Fibroblast of lung (primary cell): ENCODE measurements around the gene PPP4R3B. TPM values are rescaled to one million over a fixed set of nuclear protein-coding genes. Genes with fewer than 3 reads are reported as not detected.
A peak's percentile ranks its signal among the peaks of the same experiment; 100 is the strongest.
"Not testable (repeated sequence)": the region's sequence is repeated elsewhere in the genome, so short reads cannot be mapped to it uniquely, and the experiment has no call there.

ENCODE experiments used
- DNase-seq, 2 donors: peaks; one replicate each; pipeline versions ENCODE4 v3.0.0 to v3.0.0-alpha.2; 2010; ENCODE audit warnings: low read depth in 2 of 2
- H2AFZ ChIP-seq: 2 replicates; pipeline ENCODE4 v1.5.1; 2012; ENCODE audit warnings: low read length, control low read depth, inconsistent platforms
- H3K27ac ChIP-seq: 2 replicates; pipeline ENCODE4 v1.5.1; 2011; ENCODE audit warnings: low read length, control low read depth; ENCODE audit not compliant: insufficient read depth
- H3K27me3 ChIP-seq: 2 replicates; pipeline ENCODE4 v1.5.1; 2011; ENCODE audit warnings: mild to moderate bottlenecking, low read length; ENCODE audit not compliant: control insufficient read depth, insufficient read depth
- H3K36me3 ChIP-seq: 2 replicates; pipeline ENCODE4 v1.5.1; 2011; ENCODE audit warnings: low read length; ENCODE audit not compliant: control insufficient read depth, insufficient read depth
- H3K4me1 ChIP-seq: 2 replicates; pipeline ENCODE4 v1.5.1; 2011; ENCODE audit warnings: low read length; ENCODE audit not compliant: control insufficient read depth, insufficient read depth; ENCODE audit errors: extremely low read depth
- H3K4me2 ChIP-seq: 2 replicates; pipeline ENCODE4 v1.5.1; 2011; ENCODE audit warnings: low read length, control low read depth; ENCODE audit not compliant: insufficient read depth; ENCODE audit errors: extremely low read depth
- H3K4me3 ChIP-seq, 4 experiments: fragments of 200-600 bp in 1 of 4; sonication (generic) in 1 of 4; replicated peaks in 1 of 4; 2 replicates each; pipeline ENCODE4 v1.5.1; 2011 to 2016; ENCODE audit warnings: low read length in 4 of 4, low read depth in 3 of 4, mild to moderate bottlenecking in 3 of 4, control low read depth in 2 of 4, inconsistent platforms in 1 of 4, mixed read lengths in 1 of 4; ENCODE audit not compliant: insufficient read depth in 1 of 4; ENCODE audit errors: control extremely low read depth in 1 of 4
- H3K79me2 ChIP-seq: 2 replicates; pipeline ENCODE4 v1.5.1; 2012; ENCODE audit warnings: mild to moderate bottlenecking, low read length, inconsistent platforms; ENCODE audit not compliant: control insufficient read depth, insufficient read depth
- H3K9ac ChIP-seq: 2 replicates; pipeline ENCODE4 v1.5.1; 2011; ENCODE audit warnings: mild to moderate bottlenecking, low read length, control low read depth; ENCODE audit not compliant: insufficient read depth
- H3K9me3 ChIP-seq: 2 replicates; pipeline ENCODE4 v1.5.1; 2012; ENCODE audit warnings: low read depth, low read length; ENCODE audit not compliant: control insufficient read depth, insufficient read depth
- H4K20me1 ChIP-seq: 2 replicates; pipeline ENCODE4 v1.5.1; 2011; ENCODE audit warnings: low read length; ENCODE audit not compliant: control insufficient read depth, insufficient read depth; ENCODE audit errors: extremely low read depth
- EZH2 ChIP-seq: IDR thresholded peaks from 2 replicates; pipeline ENCODE4 v1.5.1; 2012; ENCODE audit warnings: low read length, control low read depth, mild to moderate bottlenecking; ENCODE audit errors: missing control alignments
- polyA plus RNA-seq, 2 donors: library from polyadenylated mRNA; depleted of rRNA in 1 of 2; stranded (reverse) in 1 of 2; unstranded in 1 of 2; fragments of >200 nt; gene quantifications; 2 replicates each; pipeline ENCODE4 v1.2.1, GENCODE V29; 2011 to 2012; ENCODE audit warnings: missing spikeins in 1 of 2
- total RNA-seq: library from RNA; depleted of rRNA; stranded (reverse); fragments of >200 nt; gene quantifications from 2 replicates; pipeline ENCODE4 v1.2.1, GENCODE V29; 2014
- TF ChIP-seq, protein P1 (sequence below), 2 donors: IDR thresholded peaks in 1 of 2; conservative IDR thresholded peaks in 1 of 2; 1 replicate in 1 of 2; 2 replicates in 1 of 2; pipeline ENCODE4 v1.5.1; 2011 to 2012; ENCODE audit warnings: low read length in 2 of 2, control low read depth in 1 of 2, inconsistent platforms in 1 of 2, low read depth in 1 of 2, mild to moderate bottlenecking in 1 of 2

The PPP4R3B gene
- total and polyA plus RNA-seq, 2 donors (not counting 1 experiment from before 2014, with no cell fraction given), result 27.5 to 51.4 TPM

DNA sequence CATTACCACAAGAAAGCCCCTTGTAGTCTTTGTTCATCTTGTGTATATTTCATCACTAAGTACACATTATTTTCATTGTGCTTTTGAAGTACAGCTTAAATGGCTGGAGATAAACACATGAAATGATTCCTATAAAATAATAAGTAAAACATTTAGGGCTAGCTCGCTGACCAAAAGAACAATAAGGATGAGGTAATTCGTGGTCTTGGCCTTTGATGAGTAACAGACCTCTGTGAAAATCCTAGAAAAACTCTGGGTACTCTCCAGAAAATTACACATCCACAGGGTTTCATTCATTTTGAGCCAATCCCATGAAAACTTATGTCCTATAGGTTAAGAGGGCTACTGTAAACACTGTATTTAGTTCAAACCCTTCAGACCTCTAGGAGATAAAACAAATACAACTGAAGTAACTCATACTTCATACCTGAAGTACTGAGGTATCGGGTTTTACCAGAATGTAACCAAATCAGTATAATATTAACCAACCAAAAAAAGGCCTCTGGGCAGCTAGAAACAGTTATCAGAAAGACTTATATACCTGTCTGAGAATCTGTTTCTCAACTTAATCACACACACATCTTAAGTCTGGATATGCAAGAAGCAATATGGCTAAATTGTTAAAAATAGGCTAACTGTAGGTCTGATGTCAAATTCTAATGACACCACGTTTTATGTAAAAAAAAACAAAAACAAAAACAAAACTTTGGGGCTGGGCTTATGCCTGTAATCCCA lies 66.9 kb downstream of the PPP4R3B start:
- Histone ChIP-seq H3K27me3 (no peaks in the 10 kb centered on the region), H3K9me3 (no peaks in the 10 kb centered on the region), H3K4me1 (no peaks in the 10 kb centered on the region), H3K4me2 (no peak overlapping the region), H3K79me2 (no peaks in the 10 kb centered on the region), H2AFZ (no peak overlapping the region), H3K9ac (no peak overlapping the region), H4K20me1 (no peaks in the 10 kb centered on the region), H3K36me3 (no peaks in the 10 kb centered on the region), H3K4me3 (no peak overlapping the region), H3K27ac (no peak overlapping the region)
- TF ChIP-seq, protein P1, sequence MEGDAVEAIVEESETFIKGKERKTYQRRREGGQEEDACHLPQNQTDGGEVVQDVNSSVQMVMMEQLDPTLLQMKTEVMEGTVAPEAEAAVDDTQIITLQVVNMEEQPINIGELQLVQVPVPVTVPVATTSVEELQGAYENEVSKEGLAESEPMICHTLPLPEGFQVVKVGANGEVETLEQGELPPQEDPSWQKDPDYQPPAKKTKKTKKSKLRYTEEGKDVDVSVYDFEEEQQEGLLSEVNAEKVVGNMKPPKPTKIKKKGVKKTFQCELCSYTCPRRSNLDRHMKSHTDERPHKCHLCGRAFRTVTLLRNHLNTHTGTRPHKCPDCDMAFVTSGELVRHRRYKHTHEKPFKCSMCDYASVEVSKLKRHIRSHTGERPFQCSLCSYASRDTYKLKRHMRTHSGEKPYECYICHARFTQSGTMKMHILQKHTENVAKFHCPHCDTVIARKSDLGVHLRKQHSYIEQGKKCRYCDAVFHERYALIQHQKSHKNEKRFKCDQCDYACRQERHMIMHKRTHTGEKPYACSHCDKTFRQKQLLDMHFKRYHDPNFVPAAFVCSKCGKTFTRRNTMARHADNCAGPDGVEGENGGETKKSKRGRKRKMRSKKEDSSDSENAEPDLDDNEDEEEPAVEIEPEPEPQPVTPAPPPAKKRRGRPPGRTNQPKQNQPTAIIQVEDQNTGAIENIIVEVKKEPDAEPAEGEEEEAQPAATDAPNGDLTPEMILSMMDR (conservative IDR thresholded peaks at IDR 0.05 in 1 of 2, IDR thresholded peaks at IDR 0.05 in 1 of 2; ENCODE audit: low read depth in 1 of 2, low read length in 2 of 2), result no peak
- DNase-seq, result peak; percentile 81 to 87

DNA sequence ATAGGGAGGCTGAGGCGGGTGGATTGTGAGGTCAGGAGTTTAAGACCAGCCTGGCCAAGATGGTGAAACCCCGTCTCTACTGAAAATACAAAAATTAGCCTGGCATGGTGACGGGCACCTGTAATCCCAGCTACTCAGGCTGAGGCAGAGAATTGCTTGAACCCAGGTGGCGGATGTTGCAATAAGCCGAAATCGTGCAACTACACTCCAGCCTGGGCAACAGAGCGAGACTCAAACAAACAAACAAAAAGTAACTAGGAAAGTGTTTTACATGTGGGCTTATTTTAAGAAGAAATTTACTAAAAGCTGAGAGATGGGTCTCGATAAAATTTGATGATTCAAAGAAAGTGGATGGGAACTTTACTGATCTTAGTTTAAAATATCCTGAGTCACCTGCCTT lies 69.7 kb downstream of the PPP4R3B start:
- H4K20me1 ChIP-seq, H3K27ac ChIP-seq, H3K4me3 ChIP-seq, H2AFZ ChIP-seq, DNase-seq, H3K4me1 ChIP-seq, H3K9ac ChIP-seq, H3K79me2 ChIP-seq, H3K36me3 ChIP-seq, H3K9me3 ChIP-seq, H3K27me3 ChIP-seq, H3K4me2 ChIP-seq: not testable (repeated sequence)

DNA sequence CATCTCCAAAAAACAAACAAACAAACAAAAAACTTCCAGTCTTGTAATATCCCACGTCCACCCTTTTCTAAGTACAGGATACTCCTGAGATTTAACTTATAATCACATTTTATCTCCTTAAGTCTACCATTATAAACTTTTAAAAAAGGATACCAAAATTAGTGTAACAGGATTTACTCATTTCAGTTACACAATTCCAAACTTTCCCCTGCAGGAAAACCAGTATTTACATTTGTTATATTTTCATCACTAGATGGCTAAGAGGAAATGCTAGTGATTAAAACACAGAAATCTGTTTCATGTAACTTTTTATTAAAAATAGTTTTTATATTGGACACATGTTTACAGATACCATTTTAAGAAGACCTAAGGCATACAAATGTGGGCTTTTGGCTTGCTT lies 70.4 kb downstream of the PPP4R3B start:
- Histone ChIP-seq H3K4me2 (no peak overlapping the region), H3K36me3 (no peaks in the 10 kb centered on the region), H2AFZ (no peak overlapping the region), H4K20me1 (no peaks in the 10 kb centered on the region), H3K4me3 (no peak overlapping the region), H3K79me2 (no peaks in the 10 kb centered on the region), H3K27ac (no peak overlapping the region), H3K27me3 (no peaks in the 10 kb centered on the region), H3K4me1 (no peaks in the 10 kb centered on the region), H3K9ac (no peak overlapping the region), H3K9me3 (no peaks in the 10 kb centered on the region)
- DNase-seq, result no peak
- TF ChIP-seq EZH2, result no peak
- TF ChIP-seq, protein P1 (conservative IDR thresholded peaks at IDR 0.05 in 1 of 2, IDR thresholded peaks at IDR 0.05 in 1 of 2; ENCODE audit: low read depth in 1 of 2, low read length in 2 of 2), result no peak
